BJ (cell line): ENCODE measurements around the gene ADAMTS3. TPM values are rescaled to one million over a fixed set of nuclear protein-coding genes. Genes with fewer than 3 reads are reported as not detected.
"Not testable (repeated sequence)": the region's sequence is repeated elsewhere in the genome, so short reads cannot be mapped to it uniquely, and the experiment has no call there.

Source experiments
- CTCF ChIA-PET: fragments of 350-600 bp; formaldehyde crosslinking; extraction: SDS; loops from one replicate; lab custom pipeline; 2021; ENCODE audit warnings: antibody characterized with exemption, inconsistent platforms; lab: Yijun Ruan, JAX
- POLR2A ChIA-PET: fragments of 300-600 bp; sonication (Branson Sonifier 250); formaldehyde crosslinking; extraction: SDS; loops from one replicate; lab custom pipeline; 2021; ENCODE audit warnings: antibody characterized with exemption; lab: Charles Lee
- DNase-seq: peaks from one replicate; pipeline ENCODE4 v3.0.0-alpha.2; 2011; ENCODE audit warnings: low read depth
- H3K27me3 ChIP-seq: 2 replicates; pipeline ENCODE4 v1.6.0; 2011; ENCODE audit warnings: low read length; ENCODE audit not compliant: control insufficient read depth, insufficient read depth
- H3K36me3 ChIP-seq: 2 replicates; pipeline ENCODE4 v1.5.1; 2011; ENCODE audit warnings: low read length; ENCODE audit not compliant: control insufficient read depth, insufficient read depth
- H3K4me3 ChIP-seq: 2 replicates; pipeline ENCODE4 v1.5.1; 2011; ENCODE audit warnings: low read depth, mild to moderate bottlenecking, control low read depth, low read length
- polyA plus RNA-seq: library from polyadenylated mRNA; depleted of rRNA; stranded (reverse); fragments of >200 nt; gene quantifications from 2 replicates; pipeline ENCODE4 v1.2.3, GENCODE V29; 2011
- TF ChIP-seq, protein P1 (sequence below): IDR thresholded peaks from 2 replicates; pipeline ENCODE4 v1.5.1; 2011; ENCODE audit warnings: low read depth, mild to moderate bottlenecking, control low read depth, inconsistent platforms, low read length, moderate library complexity; ENCODE audit not compliant: insufficient read depth

ADAMTS3 gene
- polyA plus RNA-seq, 1 experiment, result 0.70 TPM

DNA sequence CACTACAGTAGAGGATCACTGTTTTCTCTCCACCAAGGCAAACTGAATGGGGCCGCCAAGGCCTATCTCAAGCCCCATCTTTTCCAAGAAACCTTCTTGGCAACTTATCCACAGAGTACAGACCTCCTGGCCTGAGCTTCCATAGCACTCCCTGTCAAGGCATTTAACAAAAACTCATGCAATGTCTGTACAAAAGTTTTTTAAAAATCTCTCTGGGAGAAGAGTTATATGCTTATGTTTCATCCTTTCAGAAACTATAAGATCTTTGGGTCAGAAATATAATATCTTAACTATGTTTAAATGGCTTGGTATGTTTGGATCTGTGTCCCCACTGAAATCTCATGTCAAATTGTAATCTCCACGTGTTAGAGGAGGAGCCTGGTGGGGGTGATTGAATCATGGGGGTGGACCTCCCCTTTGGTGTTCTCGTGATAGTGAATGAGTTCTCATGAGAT, 13.6 kb downstream of the ADAMTS3 start:
- CTCF ChIA-PET, result interaction anchor here (0.8 to 0.9 kb wide), 2 partner anchors 10 to 12 kb away, joined by 3 to 4 read pairs; no protein-coding TSS in a partner anchor
- Histone ChIP-seq H3K27me3 (no peaks in the 10 kb centered on the region), H3K4me3 (no peak overlapping the region), H3K36me3 (no peaks in the 10 kb centered on the region)
- TF ChIP-seq, protein P1, sequence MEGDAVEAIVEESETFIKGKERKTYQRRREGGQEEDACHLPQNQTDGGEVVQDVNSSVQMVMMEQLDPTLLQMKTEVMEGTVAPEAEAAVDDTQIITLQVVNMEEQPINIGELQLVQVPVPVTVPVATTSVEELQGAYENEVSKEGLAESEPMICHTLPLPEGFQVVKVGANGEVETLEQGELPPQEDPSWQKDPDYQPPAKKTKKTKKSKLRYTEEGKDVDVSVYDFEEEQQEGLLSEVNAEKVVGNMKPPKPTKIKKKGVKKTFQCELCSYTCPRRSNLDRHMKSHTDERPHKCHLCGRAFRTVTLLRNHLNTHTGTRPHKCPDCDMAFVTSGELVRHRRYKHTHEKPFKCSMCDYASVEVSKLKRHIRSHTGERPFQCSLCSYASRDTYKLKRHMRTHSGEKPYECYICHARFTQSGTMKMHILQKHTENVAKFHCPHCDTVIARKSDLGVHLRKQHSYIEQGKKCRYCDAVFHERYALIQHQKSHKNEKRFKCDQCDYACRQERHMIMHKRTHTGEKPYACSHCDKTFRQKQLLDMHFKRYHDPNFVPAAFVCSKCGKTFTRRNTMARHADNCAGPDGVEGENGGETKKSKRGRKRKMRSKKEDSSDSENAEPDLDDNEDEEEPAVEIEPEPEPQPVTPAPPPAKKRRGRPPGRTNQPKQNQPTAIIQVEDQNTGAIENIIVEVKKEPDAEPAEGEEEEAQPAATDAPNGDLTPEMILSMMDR, result no peak
- POLR2A ChIA-PET, result no interaction called here
- DNase-seq, result no peak

DNA sequence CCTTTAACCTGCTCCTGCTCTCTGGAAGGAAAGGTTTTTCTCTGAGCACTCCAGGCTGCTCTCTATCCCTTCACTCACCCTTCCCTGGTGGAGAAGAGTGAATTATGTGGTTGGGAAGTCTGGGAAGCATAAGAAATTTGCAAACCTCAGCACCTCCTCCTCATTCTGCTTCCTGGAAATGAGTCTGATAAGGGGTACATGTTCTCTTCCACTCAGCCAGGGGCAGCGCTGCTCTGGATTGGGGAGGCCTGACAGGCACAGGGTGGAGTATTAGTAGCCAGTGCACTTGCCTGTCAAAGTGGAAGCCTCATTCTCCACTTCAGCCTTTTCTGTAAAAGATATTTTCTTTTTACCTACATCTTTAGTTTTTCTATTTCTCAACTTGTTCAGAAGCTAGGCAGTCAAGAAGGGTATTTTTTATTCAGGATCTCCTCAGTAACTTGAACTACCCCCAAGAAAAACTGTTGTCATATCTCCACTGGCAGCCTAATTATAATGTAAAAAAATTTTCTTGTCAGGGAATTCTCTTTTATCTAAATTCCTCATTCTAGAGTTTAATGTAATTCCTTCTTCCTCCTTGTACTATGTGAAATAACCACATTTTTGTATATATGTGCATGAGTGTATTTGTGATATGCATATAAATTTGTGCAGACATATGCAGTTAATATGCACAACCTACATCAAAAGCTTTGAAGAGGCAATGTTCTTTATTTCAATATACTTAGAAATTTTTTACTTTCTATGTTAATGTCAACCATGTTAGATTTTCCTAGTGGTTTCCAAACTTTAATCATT, 15.3 kb downstream of the ADAMTS3 start:
- POLR2A ChIA-PET, result no interaction called here
- Histone ChIP-seq H3K36me3 (no peaks in the 10 kb centered on the region), H3K27me3 (no peaks in the 10 kb centered on the region), H3K4me3 (no peak overlapping the region)
- no peak for DNase-seq
- TF ChIP-seq, protein P1, result no peak
- CTCF ChIA-PET, result interaction anchor here (1.1 kb wide), 1 partner anchor 8 kb away, joined by 3 read pairs; no protein-coding TSS in a partner anchor

DNA sequence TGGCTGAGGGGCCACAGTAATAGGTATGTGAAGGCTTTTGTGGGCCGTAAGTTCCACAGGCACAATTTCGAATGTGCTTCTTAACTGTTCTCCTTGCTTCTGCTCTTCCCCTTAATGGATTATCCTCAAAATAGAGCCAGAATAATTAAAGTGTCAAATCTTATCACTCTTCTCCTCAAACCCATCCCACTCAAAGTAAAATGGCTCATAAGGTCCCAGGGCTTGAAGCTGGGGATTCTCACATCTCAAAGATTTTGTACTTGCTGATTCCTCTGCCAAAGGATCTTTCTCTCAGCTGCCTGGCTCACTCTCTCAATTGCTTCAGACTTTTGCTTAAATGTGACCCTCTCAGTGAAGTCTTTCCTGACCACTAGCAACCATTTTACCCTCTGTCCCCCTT, 16.6 kb downstream of the ADAMTS3 start:
- CTCF ChIA-PET, result no interaction called here
- no peak overlapping the region for H3K4me3 ChIP-seq
- H3K27me3 ChIP-seq, result no peaks in the 10 kb centered on the region
- TF ChIP-seq, protein P1, result no peak
- no peaks in the 10 kb centered on the region for H3K36me3 ChIP-seq
- no peak for DNase-seq
- POLR2A ChIA-PET, result no interaction called here

DNA sequence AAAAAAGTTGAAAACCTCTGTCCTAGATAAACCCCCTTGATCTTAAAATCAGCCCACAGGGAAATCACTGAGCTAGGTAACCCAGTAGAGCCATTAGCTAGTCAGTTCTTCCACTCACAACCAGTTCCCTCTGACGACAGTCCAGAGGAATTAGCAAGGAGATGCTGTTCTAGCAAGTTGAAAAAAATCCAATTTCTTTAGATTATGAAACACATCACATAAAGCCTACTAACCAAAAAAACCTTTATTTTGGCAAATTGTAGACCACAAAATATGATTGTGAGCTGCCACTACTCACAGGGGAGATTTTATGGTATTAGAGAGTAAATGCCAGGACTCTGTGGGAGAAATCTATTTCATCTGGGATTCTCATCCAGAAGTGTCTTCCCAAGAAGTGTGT, 22.6 kb downstream of the ADAMTS3 start:
- TF ChIP-seq, protein P1, result no peak
- Histone ChIP-seq H3K27me3 (no peaks in the 10 kb centered on the region), H3K36me3 (no peaks in the 10 kb centered on the region), H3K4me3 (no peak overlapping the region)
- POLR2A ChIA-PET, result interaction anchor here (0.7 kb wide), 1 partner anchor 22 kb away, joined by 3 read pairs; no protein-coding TSS in a partner anchor
- CTCF ChIA-PET, result interaction anchor here (0.6 to 1.5 kb wide), 6 partner anchors 8 to 246 kb away, joined by 3 read pairs; no protein-coding TSS in a partner anchor
- no peak for DNase-seq

DNA sequence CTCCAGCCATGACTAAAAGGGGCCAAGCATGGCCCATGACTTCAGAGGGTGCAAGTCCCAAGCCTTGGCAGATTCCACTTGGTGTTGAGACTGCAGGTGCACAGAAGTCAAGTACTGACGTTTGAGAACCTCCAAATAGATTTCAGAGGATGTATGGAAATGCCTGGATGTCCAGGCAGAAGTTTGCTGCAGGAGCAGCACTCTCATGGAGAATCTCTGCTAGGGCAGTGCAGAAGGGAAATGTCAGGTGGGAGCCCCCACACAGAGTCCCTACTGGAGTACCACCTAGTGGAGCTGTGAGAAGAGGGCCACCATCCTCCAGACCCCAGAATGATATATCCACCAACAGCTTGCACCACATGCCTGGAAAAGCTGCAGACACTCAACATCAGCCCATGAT, 28.3 kb downstream of the ADAMTS3 start:
- H3K27me3 ChIP-seq, H3K4me3 ChIP-seq, H3K36me3 ChIP-seq, CTCF ChIA-PET, POLR2A ChIA-PET, DNase-seq: not testable (repeated sequence)

DNA sequence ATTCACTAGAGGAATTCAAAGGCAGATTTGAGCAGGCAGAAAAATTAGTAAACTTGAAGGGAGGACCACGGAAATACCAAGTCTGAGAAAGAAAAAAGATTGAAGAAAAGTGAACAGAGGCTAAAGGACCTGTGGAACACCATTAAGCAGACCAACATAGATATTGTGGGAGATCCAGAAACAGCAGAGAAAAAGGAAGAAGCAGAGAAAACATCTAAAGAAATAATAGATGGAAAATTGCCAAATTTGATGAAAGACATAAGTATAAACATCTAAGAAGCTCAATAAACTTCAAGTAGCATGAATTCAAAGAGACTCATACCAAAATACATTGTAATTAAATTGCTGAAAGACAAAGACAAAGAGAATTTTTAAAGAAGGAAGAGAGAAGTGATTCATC, 31.0 kb downstream of the ADAMTS3 start:
- ChIA-PET POLR2A (no interaction called here), CTCF (no interaction called here)
- Histone ChIP-seq H3K36me3 (no peaks in the 10 kb centered on the region), H3K27me3 (no peaks in the 10 kb centered on the region), H3K4me3 (no peak overlapping the region)
- no peak for DNase-seq
- TF ChIP-seq, protein P1, result no peak
